DMS114 treated with DMSO at 0.1 percent for 48 hours (cell line): ENCODE results near the gene PDZD7.

ENCODE experiments used
- DNase-seq: peaks from one replicate; lab custom pipeline; 2025; ENCODE audit not compliant: unreplicated experiment; lab: John Stamatoyannopoulos, UW

Gene PDZD7

GRCh38 chr10:100969187-100970075 lies 61.5 kb downstream of the PDZD7 start, which contains the start of gene SEMA4G:
SEMA4G (plus strand) TSS chr10:100969504; CDS start chr10:100972913, 3,409 bp downstream.
- peak; percentile 33 for DNase-seq

DNA sequence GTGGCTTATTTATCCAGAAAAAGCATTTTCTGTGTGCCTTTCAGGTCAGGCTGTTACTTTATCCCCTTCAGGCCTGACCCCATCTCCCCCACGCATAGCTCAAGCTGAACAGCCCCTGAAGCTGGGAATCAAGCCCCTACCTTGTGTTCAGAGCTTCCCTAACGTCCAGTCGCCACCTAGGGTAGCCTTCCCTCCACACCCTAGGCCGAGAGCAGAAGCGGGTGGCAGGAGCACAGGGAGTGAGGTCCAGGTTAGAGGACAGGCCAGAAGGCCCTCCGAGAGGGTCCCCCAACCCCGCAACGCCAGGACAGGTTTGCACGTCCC lies 62.1 kb downstream of the PDZD7 start:
- no peak for DNase-seq

DNA sequence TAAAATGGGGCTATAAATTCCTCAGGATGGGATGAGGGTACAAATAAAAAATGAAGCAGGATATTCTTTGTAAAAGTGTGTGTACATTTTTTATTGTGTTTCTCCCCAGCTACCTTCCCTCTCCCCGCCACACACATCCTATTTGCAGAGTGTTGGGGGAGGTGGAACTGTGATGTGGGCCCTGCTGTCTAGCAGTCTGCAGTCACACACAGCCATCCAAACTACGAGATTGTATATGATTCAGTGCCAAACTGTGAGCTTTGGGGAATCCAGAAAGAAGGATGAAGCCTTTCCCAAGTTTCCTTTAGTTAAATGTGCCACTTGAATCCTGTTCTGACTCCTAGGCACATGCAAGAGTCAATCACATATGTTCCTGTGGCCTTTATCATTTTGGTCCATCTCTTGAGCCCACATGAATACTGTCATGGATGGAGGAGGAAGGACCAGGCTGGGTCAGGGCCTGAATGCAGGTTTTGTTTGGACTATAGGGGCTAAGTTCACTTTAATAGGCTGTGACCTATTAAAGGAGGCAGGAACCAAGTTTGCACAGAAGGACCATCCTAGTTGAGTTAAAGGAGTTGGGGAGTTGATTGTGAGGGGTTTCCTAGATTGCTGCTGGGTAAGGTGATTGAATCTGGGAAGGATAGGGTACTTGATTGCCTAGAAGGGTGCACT lies 62.7 kb downstream of the PDZD7 start:
- no peak for DNase-seq

DNA sequence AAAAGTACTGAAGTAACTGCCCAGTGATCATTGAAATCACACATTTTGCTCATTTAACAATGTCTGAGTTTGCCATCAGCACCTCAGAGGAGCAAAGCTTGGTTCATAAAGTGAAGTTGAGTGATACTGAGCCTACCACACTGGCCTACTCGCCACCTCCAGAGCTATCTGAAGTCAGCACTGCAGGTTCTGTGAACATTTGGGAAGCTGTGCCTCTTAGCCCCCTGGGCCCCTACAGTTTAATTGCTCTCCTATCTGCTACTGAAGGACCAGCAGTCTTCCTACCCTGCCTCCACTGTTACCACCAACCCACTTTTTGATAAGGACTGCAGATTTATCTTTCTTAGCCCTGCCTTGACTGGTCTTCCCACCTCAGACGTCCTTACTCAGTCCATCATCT lies 63.6 kb downstream of the PDZD7 start:
- DNase-seq: no peak

- no peak for DNase-seq
Observed at GRCh38 chr10:100966887-100967286, 64.0 kb downstream of the PDZD7 start.

DNA sequence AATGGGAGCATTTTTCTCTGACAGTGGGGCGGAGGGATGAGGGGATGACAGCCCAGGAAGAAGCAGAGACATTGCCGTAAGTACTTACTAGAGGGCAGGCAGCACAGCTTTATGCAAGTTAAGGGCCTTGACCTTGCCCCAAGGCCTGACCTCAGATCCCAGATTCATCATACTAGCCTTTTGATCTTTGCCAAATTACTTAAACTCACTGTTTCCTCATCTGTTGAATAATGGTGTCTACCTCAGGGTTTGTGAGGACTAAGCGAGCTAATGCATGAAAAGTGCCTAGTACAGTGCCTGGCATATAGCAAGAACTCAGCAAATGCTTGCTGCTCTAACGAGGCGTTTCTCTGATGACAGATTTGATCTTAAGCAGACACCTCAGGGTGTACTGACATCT lies 65.1 kb downstream of the PDZD7 start:
- no peak for DNase-seq

- DNase-seq: no peak
Observed at GRCh38 chr10:100963826-100964225, 67.1 kb downstream of the PDZD7 start.

DNA sequence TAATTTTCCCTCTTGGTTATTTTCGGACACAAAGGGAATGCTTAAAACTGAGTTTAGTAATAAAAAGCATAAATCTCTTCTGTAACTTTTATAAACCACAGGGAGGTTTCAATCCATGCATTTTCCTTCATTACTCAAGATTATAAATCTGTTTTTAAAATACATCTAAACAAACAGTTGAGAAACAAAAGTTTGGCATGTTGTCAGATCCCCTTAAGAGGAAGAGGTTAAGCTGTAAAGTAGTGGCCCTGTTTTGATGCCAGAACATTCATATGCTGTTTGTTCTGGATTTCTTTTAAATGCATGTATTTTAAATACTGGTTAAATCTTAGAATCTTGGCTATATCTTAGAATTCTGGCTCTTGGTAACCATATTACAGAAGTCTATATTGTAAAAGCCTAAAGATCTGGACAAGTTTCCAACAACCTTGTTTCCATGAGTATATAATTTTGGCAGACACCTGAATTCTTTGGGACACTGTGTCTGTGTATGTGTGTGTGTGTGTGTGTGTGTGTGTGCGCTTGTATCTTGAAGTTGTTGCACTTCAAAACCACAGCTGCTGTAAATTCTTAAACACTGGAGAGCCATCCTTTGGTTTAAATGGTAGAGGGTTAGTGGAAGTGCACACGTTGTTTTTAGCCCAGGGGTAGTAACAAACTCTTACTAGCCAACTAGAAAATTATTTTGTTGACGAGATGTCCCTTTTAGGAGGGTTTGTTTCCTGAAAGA lies 68.4 kb downstream of the PDZD7 start:
- no peak for DNase-seq

GRCh38 chr10:100960251-100960650 lies 70.7 kb downstream of the PDZD7 start:
- no peak for DNase-seq
